Effector CD4-positive, alpha-beta T cell (primary cell): ENCODE measurements around the gene HOGA1. TPM values are rescaled to one million over a fixed set of nuclear protein-coding genes. Genes with fewer than 3 reads are reported as not detected.
"Not testable (repeated sequence)": the region's sequence is repeated elsewhere in the genome, so short reads cannot be mapped to it uniquely, and the experiment has no call there.

ENCODE experiments used
- DNase-seq: peaks from one replicate; pipeline ENCODE4 v3.0.0-alpha.2; 2020
- total RNA-seq: gene quantifications from one replicate; lab custom pipeline; 2026; lab: John Stamatoyannopoulos, UW

Gene HOGA1
- total RNA-seq = not detected

DNA sequence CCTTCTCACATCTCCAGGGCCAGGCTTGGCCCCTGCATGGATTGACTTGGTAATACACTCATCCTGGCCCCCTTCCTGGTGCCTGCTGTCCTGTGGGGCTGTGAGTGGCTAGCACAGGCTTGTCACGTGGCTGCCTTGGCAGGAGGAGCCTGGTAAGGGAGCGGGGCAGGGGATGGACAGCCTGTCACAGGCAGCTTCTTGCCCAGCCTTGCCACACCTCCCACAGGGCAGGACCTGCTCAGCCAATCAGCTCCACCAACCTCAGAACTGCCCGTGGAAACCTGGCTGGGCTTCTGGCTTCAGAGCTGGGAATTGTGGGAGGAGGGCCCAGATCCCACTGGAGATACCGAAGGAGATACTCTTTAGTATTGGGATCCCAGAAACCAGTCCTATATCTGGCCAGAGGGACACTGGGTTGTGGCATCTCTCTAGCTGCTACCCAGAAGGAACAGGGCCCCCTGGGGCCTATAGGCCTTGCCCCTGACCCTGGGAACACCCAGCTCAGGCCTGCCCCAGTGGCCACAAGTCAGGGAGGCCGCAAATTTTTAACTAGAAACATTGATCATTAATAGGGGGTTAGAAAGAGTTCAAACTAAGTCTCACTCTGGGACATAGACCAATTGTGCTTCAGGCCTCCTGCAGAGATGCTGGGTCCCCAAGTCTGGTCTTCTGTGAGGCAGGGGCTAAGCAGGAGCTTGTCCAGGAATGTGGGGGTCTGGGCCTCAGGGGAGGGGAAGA is at the start of gene HOGA1:
TSS of gene HOGA1 (plus strand) at position 330 of the 738 bp plus-strand sequence. CDS start at position 645, 315 bp downstream.
- DNase-seq = no peak

DNA sequence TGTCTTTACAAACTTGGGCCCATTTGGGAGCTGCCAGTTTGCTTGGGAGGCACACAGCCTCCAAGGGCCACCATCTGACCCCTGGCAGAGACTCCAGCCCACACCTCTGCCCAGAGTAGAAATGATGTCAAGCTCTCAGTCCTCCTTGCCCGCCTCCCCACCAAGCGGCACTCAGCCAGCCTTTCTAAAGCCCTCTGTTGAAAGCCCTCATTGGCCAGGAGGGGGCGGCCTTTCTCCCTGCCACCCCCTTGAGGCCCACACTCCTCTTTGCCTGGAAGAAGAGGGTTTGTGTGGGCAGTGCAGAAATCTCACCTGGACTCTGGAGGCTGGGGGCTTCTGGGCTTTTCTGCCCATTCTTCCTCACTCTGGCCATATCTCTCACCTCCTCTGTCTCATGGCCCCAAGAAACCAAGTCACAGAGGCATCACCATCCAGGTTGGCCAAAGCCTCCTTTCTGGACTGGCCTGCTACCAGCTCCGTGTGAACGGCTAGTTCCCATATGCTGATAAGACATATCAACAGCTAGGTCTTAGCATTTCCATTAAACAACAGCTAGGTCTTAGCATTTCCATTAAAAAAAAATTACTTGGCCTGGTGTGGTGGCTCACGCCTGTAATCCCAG is 49.3 kb upstream of the HOGA1 start:
- DNase-seq = no peak

DNA sequence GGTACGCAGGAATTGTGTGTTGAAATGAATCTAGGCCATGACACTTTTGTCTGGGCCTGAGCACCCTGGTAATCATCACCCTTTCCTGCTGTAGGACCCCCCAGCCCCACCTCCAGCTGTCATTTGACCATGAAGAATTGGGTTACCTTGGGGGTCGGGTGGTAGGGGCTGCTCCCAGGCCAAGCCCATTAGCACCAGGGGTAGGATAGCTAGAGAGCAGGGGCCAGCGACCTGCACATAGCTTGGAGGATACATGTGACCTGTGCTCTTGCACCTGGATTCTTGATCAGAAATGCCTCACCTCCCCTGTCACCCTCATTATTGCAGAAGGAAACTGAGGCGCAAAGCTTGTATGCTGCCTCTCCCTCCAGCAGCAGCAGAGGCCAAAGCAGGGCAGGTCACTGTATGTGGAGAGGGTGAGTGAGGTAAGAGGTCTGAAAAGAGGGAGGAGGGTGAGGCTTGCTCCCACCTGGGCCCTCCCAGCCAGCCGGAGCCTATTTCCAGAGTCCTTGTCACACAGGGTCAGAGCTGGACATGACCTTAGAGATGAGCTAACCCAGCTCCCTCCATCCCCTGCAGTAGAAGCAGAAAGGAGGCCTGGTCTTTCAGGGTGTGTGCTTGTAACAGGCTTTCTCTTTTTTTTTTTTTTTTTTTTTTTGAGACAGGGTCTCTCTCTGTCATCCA is 46.9 kb upstream of the HOGA1 start:
- DNase-seq = no peak

DNA sequence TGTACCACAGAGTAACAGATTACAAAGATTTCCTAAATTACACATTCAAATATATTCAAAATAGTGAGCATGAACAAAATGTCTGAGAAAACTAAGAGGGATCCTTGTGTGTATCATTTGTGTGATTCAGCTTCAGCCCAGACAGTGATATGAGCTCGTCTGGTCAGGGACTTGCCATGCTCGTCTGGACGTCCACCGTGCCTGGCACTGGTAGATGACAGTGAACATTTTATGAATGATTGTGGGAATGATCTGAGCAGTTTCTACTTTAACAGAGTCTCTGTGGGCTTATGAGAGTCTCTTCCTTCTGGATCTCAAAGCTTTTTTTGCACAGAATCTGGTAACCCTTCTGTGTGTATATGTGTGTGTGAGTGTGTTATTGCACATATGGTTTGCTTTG is 45.8 kb upstream of the HOGA1 start:
- DNase-seq = no peak

DNA sequence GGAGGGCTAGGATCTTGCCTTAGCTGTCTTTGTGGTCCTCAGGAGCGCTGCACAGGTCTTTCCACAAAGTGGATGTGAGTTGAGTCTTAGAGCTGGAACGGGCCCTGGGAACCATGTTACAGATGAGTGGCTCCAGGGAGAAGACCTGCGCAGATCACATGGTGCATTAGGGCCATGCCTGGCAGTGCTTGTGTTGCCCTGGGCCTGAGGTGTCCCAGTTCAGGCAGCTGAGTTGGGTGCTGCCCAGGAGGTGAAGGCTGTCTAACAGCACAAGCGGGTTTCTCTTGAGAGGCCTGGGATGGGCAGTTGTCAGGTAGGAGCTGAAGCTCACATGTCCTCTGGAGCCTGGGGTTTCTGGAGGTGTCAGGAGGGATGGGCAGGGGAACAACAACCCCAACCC is 45.4 kb upstream of the HOGA1 start:
- DNase-seq = no peak

DNA sequence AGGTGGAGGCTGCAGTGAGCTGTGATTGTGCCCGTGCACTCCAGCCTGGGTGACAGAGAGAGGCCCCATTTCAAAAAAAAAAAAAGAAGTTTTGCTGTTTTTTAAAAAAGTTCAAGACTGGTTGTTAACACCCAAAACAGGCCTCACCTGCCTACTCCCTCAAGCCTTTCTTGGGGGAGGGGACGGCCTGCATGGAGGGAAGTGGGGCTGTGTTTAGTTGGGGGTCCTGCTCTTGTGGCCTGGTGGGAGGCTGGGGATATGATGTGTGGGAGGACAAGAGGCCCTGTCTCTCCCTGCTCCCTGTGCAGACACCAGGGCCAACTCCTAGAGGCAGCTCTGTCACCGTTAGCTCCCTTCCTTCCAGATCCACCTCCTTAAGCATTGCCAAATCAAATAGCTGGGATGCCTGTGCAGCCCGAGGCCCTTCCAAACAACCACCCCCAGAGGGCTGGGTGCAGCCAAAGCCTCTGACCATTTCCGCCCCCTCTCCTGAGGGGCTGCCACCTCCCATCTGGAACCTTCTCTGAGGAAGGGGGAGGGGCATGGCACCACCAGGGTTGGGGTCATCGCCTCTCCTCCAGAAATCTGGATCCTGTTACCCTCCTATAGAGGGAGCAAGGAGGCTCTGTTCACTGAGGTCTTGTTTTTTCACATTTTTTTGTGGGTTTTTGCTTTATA is 44.5 kb upstream of the HOGA1 start:
- DNase-seq = no peak

DNA sequence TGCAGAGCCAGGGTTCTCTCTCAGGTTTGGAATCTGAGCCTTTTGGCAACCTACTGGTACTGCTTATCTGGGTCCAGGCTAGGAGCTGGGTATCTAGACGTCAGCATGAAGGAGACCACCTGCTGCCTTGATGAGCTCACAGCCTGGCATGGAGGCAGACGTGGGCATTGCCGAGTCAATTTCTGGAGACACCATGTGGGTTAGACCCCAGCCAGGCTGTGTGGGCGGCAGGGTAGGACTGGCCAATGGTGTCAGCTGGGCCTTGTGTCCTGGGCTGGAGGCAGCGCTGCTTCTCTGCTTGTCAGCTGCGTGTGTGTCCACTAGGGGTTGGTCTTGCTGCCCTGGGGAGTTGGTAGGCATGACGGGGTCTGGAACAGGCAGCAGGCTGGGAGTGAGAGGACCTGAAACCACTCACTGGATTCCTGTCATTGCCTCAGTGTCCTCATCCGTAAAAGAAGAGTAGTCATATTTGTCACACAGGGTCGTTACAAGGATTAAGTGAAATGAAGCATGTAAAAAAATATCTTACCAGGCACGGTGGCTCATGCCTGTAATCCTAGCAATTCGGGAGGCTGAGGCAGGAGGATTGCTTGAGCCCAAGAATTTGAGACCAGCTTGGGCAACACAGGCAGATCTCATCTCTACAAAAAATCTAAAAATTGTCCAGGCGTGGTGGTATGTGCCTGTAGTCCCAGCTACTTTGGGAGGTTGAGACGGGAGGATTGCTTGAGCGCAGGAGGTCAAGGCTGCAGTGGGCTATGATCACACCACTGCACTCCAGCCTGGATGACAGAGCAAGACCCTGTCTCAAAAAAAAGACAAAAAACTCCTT is 43.3 kb upstream of the HOGA1 start:
- no peak for DNase-seq

DNA sequence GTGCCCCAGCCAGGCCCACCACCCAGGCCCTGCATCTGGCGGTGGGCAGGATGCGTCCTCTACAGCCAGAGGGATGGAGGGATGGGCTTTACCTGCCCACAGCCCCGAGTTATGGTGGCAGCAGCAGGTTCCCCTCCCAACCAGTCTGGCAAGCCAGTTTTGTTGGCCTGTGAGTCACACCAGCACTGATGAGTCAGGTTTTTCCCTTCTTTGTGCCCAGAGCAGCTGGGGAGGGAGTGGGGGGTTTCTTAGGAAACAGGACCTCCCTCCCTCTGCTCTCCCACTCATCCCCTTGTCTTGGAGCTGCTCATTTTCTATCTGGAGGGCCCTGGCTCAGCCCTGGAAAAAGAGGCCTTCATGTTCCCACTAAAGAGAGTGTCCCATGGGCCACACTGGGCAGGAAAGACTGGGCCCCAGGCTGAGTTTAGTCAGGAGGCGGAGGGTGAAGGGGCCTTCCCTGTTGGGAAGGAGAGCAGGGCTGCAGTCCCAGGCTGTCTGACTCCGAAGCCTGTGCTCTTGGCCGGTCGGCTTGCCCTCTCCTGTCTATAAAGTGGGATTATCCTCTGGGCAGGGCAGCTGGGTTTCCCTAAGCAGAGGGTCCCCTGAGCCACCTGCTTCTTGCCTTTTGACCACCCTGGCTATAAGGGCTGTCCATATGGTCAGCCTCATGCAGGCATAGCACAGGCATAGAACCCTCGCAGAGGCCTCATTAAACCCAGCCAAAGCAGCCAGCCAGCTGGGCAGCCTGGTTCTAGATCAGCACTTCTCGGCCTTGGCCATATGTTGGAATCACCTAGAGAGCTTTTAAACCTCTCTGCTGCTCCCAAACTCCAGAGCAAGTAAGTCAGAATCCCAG is 41.8 kb upstream of the HOGA1 start:
- DNase-seq = no peak

DNA sequence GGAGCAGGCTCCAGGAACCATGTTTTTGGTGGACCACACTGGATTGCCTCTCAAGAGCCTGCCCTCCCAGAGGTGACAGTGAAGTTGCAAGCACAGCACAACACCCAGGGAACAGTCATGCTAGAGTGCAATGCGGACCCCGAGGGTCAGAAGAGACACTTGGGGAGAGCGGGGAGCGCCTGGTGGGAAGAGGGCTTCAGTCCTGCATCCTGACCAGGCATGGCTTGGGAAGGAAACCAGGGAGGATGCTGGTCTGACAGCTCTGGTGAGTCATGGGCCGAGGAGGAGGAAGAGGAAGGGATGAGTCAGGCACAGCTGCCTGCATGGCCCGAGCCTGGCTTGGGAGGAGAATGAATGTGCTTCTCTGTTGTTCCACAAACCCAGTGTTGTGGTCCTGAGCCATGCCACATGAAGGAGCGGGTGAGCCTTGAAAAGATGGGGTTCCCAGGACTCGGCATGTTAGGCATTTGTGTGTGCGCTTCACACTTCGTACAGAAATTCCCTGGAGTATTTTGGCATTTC is 41.1 kb upstream of the HOGA1 start:
- DNase-seq = no peak

DNA sequence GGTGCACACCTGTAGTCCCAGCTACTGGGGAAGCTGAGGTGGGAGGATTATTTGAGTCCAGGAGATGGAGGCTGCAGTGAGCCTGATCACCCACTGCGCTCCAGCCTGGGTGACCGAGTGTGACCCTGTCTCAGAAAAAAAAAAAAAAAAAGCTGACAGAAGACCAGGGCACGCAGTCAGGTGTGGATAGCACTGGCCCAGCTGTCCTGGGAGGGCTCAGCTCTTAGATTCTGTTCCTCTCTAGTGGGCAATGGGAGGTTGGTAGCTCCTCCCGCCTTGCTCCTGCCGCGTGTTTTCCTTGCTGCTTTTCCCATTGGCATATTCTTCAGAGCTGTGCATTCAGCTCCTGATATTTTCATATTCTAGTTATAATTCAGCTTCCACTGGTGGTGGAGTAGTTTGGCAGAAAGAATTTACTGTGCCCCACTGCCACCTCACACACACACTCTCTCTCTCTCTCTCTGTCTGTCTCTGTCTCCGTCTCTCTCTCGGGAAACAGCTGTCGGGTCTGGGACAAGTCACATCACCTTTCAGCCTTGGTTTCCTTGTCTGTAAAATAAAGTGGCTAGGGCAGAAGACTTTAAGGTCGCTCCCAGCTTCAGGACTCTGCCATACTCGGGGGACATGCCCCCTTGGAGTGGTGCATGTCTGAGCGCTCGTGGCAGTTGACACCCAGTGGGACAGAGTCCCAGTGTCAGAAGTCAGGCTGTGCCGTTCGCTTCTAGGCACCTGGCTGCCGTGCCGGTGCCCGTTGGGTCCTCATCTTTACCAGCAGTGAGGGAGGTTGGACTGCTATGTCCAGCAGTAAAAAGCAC is 37.5 kb upstream of the HOGA1 start:
- no peak for DNase-seq

DNA sequence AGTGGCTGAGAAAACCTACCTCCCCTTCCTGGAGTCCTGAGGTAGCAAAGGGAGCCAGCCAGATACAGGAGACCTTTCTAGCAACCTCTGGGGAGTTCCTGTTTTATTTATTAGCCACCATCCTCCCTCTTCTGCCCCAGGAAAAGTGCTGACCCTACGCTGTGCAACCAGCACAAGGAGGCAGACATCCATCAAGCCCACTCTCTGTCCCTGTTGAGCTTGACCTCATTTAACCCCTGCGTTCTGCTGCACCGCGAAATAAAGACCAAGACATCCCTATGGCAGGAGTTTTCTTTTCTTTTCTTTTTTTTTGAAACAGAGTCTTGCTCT is 37.0 kb upstream of the HOGA1 start:
- no peak for DNase-seq

DNA sequence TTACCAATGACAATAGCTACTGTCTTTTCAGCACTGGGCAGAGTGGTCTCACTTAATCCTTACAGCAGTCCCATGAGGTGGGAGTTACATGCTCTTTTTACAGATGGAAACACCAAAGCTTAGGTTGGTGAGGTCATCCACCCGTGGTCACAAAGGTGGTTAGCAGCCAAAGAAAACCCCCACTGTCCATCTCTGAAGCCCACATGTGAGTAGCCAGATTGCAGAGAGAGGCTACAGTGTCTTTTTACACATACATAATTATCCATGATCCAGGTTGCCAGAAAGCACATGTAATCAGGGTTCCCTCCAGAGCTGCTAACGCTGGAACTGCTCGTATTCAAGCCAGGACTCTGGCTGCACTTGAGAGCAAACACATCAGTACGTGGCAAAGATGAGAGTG is 36.2 kb upstream of the HOGA1 start:
- DNase-seq = no peak

DNA sequence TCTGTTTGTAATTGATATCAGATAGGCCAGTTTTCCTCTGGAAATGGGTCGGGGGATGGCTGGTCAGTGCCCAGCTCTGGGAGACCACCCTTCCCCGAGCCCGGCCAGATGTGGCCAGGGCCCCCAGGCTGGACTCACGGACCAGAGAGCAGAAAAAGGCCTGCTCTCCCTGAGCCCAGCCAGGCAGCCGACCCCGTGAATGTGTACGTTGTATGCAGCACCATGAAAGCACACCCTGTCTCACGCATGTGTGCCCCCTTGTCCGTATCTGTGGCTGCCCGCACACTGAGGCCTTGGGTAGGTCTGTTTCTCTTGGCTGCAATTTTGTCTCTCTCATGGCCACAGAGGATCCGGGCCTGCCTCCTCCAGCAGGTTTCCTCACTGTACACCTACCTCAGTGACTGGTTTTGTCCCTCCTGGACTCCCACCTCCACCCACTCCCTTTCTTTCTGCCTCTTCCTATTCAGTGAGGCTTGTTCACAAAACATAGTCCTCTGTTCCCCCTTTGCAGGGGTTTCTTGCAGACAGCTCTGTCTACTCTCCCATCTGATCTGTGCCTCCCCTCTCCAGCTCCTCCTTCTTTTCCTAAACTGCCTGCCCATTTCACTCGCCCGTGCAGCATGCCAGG is 35.2 kb upstream of the HOGA1 start:
- no peak for DNase-seq

DNA sequence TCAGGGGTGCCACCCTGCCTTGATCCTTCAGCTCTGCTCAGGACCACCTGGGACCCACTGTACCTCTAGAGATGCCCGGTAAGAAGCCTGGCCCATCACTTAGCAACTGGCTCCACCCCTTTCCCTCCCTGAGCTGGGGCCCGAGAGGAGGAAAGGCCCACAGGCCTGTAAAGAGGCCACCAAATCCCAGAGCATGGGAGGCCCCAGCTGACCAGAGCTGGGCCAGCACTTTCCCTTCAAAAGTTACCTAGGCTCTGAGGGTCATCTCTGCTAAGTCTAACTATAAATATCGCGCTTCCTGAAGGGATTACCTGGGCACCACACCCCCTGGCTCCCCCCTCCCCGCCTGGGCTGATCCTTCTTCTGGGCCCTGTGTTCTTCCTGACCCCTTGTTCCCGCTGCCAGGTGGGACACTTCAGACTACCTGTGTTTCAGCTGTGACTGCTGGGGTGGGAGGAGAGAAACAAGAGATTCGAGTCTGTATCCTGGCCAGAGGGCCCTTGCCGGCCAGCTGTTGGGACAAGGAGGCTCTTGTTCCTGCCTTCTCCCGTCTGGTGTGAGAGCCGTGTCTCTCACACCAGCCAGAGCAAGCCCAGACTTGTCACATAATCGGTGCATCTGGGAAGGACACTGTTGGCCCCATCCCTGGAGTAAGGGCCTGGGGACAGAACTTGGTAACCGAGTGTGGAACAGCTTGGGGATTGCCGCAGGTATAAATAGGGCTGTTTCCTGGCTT is 34.4 kb upstream of the HOGA1 start:
- no peak for DNase-seq

DNA sequence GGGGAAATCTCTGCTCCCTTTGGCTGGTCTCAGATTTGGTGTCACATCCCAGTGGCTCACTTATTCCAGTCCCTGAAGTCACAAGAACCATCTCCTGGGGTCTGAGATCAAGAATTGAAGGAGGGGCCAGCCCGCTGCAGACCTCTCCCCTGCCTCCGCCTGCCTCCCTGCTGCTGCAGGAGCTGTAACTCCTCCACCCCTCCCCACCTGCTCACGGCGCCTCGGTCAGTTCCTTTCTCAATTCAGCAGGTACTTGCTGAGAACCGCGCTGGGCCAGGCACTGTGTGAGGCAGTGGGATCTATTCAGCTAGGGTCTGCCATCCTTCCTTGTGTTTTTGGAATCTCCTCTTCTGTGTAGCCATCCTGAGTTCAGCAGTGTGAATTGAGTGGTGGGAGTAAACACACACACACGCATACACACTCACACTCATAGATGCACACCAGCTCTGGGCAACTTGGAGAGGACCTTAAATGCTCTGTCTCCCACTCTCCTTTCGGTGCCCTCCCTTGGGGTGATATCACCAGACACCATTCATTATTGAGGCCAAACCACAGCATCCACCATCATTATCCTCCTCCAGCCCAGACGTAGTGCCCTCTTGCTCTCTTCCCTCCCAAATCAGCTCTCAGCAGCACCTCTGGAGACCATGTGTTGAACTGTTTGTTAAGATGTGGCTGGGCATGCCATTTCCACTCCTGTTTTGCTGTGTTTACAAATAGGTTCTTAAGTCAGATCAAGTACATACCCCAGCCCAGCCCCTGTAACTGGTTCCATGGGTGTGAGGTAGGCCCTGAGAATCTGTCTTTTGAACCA is 33.6 kb upstream of the HOGA1 start:
- no peak for DNase-seq

DNA sequence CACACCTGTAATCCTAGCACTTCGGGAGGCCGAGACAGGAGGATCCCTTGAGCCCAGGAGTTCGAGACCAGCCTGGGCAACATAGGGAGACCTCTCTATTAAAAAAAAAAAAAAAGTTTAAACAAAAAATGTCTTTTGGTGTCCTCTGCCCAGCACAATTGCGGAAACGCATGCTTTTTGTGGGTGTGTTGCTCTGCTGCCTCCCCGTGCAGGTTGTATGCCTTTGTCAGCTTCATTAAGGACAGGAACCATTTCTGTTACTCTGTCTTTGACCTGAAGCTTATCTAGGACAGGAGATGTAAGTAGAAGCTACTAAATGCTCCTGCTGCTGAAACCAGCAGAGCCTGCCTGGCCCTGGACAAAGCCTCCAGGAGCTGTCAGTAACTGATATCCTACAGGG is 32.9 kb upstream of the HOGA1 start:
- no peak for DNase-seq

DNA sequence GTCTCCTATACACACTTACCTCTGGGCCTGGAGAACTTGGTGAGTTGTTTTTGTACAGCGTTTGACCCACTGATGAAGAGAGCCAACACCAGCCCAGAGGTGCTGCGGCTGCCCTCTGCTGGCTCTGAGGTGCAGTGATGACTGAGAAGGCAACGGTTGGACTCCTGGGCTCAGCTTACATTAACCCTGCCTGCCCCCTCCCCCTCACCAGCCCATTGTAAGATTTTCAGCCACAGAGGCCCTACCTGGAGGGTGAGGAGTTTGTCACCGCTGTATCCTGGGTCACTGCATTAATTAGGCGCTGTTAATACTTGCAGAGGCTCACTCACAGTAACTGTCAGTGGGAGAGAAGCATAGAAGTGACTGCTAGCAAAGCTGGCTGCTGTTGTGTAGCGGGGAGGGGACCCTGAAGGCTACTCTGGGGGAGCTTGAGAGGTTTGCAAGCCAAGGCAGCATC is 30.6 kb upstream of the HOGA1 start:
- DNase-seq = peak; percentile 29

DNA sequence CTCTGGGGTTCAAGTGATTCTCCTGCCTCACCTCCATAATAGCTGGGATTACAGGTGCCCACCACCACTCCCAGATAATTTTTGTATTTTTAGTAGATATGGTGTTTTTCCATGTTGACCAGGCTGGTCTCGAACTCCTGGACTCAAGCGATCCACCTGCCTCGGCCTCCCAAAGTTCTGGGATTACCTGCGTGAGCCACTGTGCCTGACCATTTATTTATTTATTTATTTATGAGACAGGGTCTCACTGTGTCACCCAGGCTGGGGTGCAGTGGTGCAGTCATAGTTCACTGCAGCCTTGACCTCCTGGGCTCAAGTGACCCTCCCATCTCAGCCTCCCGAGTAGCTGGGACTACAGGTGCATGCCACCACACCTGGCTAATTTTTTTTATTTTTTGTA is 29.9 kb upstream of the HOGA1 start:
- DNase-seq = not testable (repeated sequence)
